Astrocyte (in vitro differentiated cells and primary cell): ENCODE results near the gene DTNBP1.

ENCODE experiments used
- EZH2 ChIP-seq: IDR thresholded peaks from 2 replicates; pipeline ENCODE4 v1.6.1; 2012; ENCODE audit warnings: mild to moderate bottlenecking, low read length, inconsistent platforms; ENCODE audit not compliant: insufficient read depth
- TF ChIP-seq, protein P1 (sequence below): IDR thresholded peaks from 2 replicates; pipeline ENCODE4 v1.5.1; 2011; ENCODE audit warnings: low read depth, mild to moderate bottlenecking, inconsistent platforms, low read length, moderate library complexity; ENCODE audit not compliant: insufficient read depth

- TF ChIP-seq, protein P1, sequence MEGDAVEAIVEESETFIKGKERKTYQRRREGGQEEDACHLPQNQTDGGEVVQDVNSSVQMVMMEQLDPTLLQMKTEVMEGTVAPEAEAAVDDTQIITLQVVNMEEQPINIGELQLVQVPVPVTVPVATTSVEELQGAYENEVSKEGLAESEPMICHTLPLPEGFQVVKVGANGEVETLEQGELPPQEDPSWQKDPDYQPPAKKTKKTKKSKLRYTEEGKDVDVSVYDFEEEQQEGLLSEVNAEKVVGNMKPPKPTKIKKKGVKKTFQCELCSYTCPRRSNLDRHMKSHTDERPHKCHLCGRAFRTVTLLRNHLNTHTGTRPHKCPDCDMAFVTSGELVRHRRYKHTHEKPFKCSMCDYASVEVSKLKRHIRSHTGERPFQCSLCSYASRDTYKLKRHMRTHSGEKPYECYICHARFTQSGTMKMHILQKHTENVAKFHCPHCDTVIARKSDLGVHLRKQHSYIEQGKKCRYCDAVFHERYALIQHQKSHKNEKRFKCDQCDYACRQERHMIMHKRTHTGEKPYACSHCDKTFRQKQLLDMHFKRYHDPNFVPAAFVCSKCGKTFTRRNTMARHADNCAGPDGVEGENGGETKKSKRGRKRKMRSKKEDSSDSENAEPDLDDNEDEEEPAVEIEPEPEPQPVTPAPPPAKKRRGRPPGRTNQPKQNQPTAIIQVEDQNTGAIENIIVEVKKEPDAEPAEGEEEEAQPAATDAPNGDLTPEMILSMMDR: no peak
- no peak for TF ChIP-seq EZH2
Observed at GRCh38 chr6:15557174-15557573, 105.7 kb downstream of the DTNBP1 start.
